ENCODE measurements around the gene MGAT5.

GRCh38 chr2:134392442-134393074 lies 138.7 kb downstream of the MGAT5 start:
- TF ChIP-seq, protein P1, sequence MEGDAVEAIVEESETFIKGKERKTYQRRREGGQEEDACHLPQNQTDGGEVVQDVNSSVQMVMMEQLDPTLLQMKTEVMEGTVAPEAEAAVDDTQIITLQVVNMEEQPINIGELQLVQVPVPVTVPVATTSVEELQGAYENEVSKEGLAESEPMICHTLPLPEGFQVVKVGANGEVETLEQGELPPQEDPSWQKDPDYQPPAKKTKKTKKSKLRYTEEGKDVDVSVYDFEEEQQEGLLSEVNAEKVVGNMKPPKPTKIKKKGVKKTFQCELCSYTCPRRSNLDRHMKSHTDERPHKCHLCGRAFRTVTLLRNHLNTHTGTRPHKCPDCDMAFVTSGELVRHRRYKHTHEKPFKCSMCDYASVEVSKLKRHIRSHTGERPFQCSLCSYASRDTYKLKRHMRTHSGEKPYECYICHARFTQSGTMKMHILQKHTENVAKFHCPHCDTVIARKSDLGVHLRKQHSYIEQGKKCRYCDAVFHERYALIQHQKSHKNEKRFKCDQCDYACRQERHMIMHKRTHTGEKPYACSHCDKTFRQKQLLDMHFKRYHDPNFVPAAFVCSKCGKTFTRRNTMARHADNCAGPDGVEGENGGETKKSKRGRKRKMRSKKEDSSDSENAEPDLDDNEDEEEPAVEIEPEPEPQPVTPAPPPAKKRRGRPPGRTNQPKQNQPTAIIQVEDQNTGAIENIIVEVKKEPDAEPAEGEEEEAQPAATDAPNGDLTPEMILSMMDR (IDR thresholded peaks at IDR 0.05), result no peak
- TF ChIP-seq, protein P2, sequence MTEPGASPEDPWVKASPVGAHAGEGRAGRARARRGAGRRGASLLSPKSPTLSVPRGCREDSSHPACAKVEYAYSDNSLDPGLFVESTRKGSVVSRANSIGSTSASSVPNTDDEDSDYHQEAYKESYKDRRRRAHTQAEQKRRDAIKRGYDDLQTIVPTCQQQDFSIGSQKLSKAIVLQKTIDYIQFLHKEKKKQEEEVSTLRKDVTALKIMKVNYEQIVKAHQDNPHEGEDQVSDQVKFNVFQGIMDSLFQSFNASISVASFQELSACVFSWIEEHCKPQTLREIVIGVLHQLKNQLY (CRISPR knock-in tag; IDR thresholded peaks at IDR 0.05), result no peak
- TF ChIP-seq, protein P3, sequence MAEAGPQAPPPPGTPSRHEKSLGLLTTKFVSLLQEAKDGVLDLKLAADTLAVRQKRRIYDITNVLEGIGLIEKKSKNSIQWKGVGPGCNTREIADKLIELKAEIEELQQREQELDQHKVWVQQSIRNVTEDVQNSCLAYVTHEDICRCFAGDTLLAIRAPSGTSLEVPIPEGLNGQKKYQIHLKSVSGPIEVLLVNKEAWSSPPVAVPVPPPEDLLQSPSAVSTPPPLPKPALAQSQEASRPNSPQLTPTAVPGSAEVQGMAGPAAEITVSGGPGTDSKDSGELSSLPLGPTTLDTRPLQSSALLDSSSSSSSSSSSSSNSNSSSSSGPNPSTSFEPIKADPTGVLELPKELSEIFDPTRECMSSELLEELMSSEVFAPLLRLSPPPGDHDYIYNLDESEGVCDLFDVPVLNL (CRISPR knock-in tag; IDR thresholded peaks at IDR 0.05; ENCODE audit: borderline replicate concordance, low read depth), result no peak
- TF ChIP-seq ZNF416 (CRISPR knock-in tag; IDR thresholded peaks at IDR 0.05), result no peak
- no peak for TF ChIP-seq NR3C1 (CRISPR knock-in tag; conservative IDR thresholded peaks at IDR 0.05; ENCODE audit: low read depth)
- TF ChIP-seq JUN (CRISPR knock-in tag; IDR thresholded peaks at IDR 0.05), result no peak
- no peak for TF ChIP-seq TEAD4 (CRISPR knock-in tag; IDR thresholded peaks at IDR 0.05)
- TF ChIP-seq ZNF263 (CRISPR knock-in tag; IDR thresholded peaks at IDR 0.05; ENCODE audit: low read depth), result no peak
- no peak for TF ChIP-seq ETV6 (CRISPR knock-in tag; IDR thresholded peaks at IDR 0.05)
- TF ChIP-seq CBFB (CRISPR knock-in tag; IDR thresholded peaks at IDR 0.05; ENCODE audit: low read depth), result no peak
- no peak for TF ChIP-seq IRF2 (CRISPR knock-in tag; IDR thresholded peaks at IDR 0.05; ENCODE audit: borderline replicate concordance, low read depth)
- TF ChIP-seq, protein P4, sequence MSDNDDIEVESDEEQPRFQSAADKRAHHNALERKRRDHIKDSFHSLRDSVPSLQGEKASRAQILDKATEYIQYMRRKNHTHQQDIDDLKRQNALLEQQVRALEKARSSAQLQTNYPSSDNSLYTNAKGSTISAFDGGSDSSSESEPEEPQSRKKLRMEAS (CRISPR knock-in tag; IDR thresholded peaks at IDR 0.05), result no peak
